Bronchial epithelial cell (primary cell): Measurements from ENCODE around the gene TK1. TPM values are rescaled to one million over a fixed set of nuclear protein-coding genes. Genes with fewer than 3 reads are reported as not detected.

Experiments
- DNase-seq: peaks from one replicate; pipeline ENCODE4 v3.0.0-alpha.2; 2010; ENCODE audit warnings: low read depth
- FAIRE-seq: peaks from 2 replicates; lab custom pipeline; 2011; peaks lifted over from hg19 to GRCh38; lab: Jason Lieb, UNC
- H3K27me3 ChIP-seq: 2 replicates; pipeline ENCODE4 v1.5.1; 2011; ENCODE audit warnings: low read length; ENCODE audit not compliant: control insufficient read depth, insufficient read depth
- H3K36me3 ChIP-seq: 2 replicates; pipeline ENCODE4 v1.5.1; 2011; ENCODE audit warnings: low read length; ENCODE audit not compliant: control insufficient read depth, insufficient read depth
- H3K4me3 ChIP-seq: 2 replicates; pipeline ENCODE4 v1.5.1; 2011; ENCODE audit warnings: mild to moderate bottlenecking, low read depth, low read length, control low read depth
- CTCF ChIP-seq: IDR thresholded peaks from 2 replicates; pipeline ENCODE4 v1.5.1; 2011; ENCODE audit warnings: mild to moderate bottlenecking, moderate library complexity, low read length, control low read depth, inconsistent platforms; ENCODE audit not compliant: insufficient read depth, severe bottlenecking
- total RNA-seq: library from RNA; depleted of rRNA; stranded (reverse); fragments of >200 nt; gene quantifications from 2 replicates; pipeline ENCODE4 v1.2.1, GENCODE V29; 2014

TK1 gene
- total RNA-seq, 1 donor from 2014 or later, result 0.79 TPM

- H3K27me3 ChIP-seq, result no peaks in the 10 kb centered on the region
- FAIRE-seq (no peak), DNase-seq (no peak)
- no peak for TF ChIP-seq CTCF
- H3K36me3 ChIP-seq, result peaks cover 9% of the 10 kb centered on the region
- no peak overlapping the region for H3K4me3 ChIP-seq
Observed at GRCh38 chr17:78125138-78125913, 61.5 kb downstream of the TK1 start.

GRCh38 chr17:78124836-78125137 lies 62.1 kb downstream of the TK1 start:
- Histone ChIP-seq H3K36me3 (peaks cover 9% of the 10 kb centered on the region), H3K27me3 (no peaks in the 10 kb centered on the region), H3K4me3 (no peak overlapping the region)
- no peak for TF ChIP-seq CTCF
- no peak for FAIRE-seq
- DNase-seq, result no peak

Other genes with a start within 250 kb of the TK1 start
- gene TNRC6C, start 228.3 kb downstream of the TK1 start, total RNA-seq, result 0.79 and 1.3 TPM in 2 replicates
- 42.9 and 51.7 TPM in 2 replicates for gene TMC6, start 58.3 kb downstream of the TK1 start, total RNA-seq
- gene TMC8, start 56.3 kb downstream of the TK1 start, total RNA-seq, result under 0.01 TPM in 1 of 2 replicates, not detected in the other
- gene C17orf99, start 40.7 kb downstream of the TK1 start, total RNA-seq, result 0.13 TPM in 1 of 2 replicates, not detected in the other
- 41.9 and 51.0 TPM in 2 replicates for gene SYNGR2, start 18.5 kb downstream of the TK1 start, total RNA-seq
- gene AFMID, start 310 bp upstream of the TK1 start, total RNA-seq, result 13.2 and 32.1 TPM in 2 replicates
- 0.53 and 3.1 TPM in 2 replicates for gene BIRC5, start 27.2 kb upstream of the TK1 start, total RNA-seq
- not detected in 2 replicates for gene TMEM235, start 44.6 kb upstream of the TK1 start, total RNA-seq
- 10.0 and 13.7 TPM in 2 replicates for gene SOCS3, start 173.0 kb upstream of the TK1 start, total RNA-seq
- 22.5 and 25.8 TPM in 2 replicates for gene PGS1, start 191.6 kb upstream of the TK1 start, total RNA-seq